CD4-positive, alpha-beta T cell treated with Interleukin-6 for 4 hours (primary cell): Measurements from ENCODE around the gene CELF4.
"Not testable (repeated sequence)": the region's sequence is repeated elsewhere in the genome, so short reads cannot be mapped to it uniquely, and the experiment has no call there.

Experiments used
- DNase-seq: peaks from one replicate; pipeline ENCODE4 v3.0.0-alpha.2; 2020; ENCODE audit warnings: mixed read lengths

The CELF4 gene

DNA sequence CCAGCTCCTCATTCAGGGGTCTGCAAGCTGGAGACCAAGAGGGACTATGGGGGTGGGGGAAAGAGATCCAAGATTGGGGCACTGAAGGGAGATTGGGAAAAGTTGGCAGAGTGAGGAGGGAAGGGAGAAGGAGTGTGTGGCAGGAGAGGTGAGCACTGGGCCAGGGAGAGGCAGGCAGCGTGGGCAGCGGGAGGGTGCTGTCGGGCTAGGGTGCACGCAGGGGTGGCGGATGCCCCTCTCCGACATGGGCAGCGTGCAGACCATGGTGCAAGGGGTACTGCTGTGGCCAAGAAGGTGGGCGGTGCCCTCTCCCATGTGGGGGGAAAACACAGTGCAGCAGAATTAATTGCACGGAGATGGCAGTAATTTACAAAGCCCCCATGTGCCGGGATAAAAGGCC is 74.1 kb downstream of the CELF4 start:
- DNase-seq, result no peak

DNA sequence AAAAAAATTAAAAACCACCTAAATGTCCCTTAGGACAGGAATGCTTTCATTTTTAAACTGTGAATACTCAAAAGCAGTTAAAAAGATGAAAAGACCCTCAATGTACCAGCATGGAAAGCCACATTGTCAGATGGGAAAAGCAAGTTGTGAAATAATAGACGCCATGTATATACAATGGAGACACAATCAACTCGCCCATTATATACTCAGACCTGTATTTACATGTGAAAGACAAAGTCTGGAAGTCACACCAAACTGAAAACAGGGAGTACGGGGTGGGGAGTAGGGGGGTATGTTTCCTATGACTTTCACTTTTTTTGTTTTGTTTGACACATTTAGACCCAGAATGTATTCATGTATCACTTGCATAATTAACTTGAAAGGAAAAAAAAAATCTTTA is 75.6 kb downstream of the CELF4 start:
- DNase-seq, result no peak

DNA sequence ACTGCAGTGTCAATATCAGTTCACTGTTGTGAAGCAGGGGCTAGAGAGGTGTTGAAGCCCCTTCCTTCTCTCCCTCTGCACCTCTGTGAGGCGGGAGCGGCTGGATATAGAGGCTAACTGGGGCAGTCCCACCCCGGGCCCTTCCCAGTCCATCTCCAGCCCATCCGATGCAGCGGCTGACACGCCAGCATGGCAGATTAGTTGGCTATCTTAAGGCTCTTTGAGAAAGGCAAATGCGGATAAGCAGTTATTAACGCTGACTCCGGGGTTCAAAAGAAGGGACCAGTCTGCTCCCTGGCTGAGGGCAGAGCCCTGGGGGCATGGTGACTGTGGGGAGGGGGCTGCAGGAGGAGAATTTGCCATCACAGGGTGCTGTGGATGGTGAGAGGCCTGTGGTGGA is 76.6 kb downstream of the CELF4 start:
- no peak for DNase-seq

DNA sequence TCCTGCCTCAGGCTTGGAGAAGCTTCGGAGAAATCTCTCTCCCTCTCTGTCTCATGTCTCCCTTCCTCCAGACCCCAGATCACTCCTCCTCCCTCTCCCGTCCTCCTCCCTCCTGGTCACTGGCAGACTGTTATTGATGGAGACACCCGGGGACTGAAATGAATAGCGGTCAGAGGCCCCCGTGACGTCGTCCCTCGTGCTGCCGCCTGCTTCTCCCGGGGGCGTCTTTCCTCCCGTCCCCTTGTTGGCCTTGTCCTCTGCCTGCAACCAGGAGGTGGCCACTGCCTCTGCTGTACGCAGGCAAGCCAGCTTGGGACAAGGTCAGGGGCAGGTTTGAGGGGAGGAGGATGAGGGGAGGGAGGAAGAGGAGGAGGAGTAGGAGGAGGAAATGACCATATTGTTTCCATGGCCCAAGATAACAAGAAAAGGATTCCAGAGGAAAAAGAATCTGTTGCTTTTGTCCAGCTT is 78.2 kb downstream of the CELF4 start:
- no peak for DNase-seq

DNA sequence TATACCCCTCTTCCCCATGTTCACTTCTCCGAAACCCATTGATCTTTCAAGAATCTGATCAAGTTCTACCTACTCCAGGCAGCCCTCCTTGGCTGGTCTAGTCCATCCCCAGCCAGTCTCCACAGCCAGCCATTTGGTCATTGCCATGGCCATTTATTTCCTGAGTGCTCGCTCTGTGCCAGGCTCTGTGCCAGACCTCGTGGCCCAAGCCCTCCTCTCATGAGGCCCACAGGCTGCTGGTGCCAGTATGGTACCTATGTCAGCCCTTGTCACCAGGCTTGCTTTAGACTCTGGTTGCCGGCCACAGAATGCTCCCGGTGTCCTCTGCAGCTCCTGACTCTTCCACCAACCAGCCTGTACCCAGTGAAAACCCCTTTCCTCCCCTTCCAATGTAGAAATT is 78.8 kb downstream of the CELF4 start:
- DNase-seq, result no peak

DNA sequence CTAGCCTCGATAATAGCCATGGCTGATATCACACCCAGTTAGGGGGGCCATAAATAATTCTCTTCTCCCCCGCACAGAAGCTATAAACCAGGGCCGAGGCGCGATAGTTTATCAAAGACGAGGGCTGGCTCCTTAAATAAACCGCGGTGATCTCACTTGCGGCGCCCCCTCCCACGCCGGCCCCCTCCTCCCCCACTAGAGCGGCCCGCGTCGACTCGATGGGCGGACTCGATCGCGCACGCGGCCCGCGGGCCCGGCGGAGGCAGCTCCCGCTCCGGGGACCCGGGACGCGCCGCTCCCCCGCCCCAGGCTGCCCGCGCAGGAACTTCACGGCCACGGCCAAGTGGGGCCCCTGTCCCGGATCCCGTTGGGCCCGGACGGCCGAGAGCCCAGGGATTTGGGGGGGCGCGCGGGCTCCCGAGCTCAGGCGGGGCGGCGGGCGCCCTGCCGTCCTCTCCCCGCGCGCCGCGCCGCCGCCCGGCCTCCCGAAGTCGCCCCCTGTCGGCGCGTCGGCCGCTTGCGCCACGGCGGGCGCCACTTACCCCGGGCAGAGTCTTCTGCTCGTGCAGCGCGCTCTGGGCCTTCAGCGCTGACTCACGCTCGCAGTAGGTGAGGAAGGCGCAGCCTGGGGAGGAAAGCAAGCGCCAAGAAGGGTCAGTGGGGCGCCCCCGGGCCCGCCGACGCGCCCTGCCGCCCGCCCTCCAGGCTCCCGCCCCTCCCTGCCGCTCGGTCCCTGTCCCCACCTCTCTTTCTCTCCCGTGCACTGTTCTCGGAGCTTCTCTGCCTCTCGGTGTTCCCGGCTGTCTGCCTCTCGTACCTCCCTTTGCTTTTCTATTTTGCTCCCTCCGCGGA is 80.4 kb downstream of the CELF4 start:
- DNase-seq, result no peak

DNA sequence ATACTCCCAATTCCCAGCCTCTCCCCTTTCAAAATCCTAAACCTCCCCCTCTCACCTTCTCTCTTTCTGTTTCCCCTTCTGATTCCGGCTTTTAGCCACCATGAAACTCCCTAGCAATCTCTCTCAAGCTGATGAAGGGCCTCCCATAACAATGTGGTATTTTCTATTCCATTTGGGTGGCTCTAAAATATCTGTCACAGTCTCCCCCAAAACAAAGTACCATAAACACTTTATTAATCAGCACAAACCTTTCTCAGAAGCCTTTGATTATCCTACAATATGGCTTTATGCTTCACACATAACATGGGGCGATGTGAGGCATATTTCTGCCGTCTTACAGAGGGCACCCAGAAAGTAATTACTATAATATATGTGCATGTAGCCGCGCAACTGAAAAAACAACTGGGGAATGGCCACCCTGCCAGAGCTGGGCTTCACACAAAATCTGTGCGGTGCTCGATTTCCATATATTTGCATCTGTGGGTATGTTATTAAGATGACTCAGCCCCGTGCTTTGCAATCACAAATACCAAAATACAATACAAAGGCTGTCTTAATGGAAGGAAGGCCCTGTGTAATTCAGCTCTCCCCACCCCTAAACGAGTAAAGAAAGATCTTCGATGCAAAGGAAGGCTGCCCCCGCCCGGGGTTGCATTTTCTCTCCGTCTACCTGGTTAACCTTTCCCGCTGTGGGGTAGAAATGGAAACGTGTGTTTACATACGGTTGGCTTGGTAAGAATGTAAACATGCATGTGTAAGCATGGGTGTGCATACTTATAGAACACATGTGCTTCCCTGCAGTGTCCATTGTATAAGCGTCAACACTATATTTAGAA is 81.4 kb downstream of the CELF4 start:
- DNase-seq, result no peak

DNA sequence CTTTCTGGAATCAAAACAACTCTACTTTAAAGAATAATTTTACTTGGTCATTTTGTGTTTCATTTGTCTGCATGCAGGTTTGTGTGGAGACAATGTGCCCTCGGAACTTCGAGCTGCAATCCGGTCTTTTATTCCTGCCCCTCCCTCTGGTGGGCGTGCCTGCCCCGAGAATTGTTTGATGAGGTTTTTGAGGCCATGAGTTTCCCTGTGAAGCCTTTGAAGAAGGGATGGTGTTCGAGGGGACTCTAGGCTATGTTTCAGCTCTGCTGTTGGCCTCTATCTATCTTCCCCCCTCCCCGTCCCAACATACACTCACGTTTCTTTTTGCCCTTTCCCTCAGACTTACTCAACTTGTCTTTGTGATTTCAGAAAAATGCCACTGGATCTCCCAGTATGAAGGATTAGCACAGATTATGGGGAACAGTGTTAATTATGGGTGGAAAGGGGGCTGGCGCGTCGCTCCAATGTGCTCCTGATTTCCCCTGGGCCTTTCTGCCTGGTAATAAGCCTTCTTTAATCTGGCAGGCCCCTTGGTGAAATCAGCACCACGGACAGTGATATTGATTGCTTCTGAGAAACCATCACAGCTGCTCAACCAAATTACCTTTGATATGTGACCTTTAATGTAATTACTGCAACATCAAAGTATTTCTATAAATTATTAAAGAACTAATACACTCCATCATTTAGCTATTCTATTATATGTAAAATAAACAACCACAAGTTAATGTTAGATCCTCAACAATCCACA is 82.2 kb downstream of the CELF4 start:
- no peak for DNase-seq

DNA sequence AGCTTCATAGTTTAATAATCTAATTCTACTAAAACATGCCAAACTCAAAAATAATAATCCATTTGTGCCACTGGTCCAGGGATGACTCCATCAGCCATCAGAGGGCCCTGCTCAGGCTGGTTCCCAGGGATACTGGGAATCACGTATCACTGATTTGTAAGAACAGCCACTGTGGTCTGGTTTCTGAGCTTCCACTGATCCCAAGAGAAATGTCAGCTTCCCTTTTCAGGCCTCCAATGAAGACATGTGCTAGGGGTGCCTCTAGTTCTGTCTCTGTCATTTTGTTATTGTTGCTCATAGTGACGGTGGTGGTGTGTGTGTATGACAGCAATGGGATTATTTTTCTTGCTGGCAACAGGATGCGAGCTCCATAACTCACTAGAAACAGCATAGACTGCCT is 83.2 kb downstream of the CELF4 start:
- no peak for DNase-seq

- no peak for DNase-seq
These were observed 83.6 kb downstream of the CELF4 start for GRCh38 chr18:37482002-37482401.

- DNase-seq, result no peak
These were observed 84.1 kb downstream of the CELF4 start for GRCh38 chr18:37481491-37481890.

DNA sequence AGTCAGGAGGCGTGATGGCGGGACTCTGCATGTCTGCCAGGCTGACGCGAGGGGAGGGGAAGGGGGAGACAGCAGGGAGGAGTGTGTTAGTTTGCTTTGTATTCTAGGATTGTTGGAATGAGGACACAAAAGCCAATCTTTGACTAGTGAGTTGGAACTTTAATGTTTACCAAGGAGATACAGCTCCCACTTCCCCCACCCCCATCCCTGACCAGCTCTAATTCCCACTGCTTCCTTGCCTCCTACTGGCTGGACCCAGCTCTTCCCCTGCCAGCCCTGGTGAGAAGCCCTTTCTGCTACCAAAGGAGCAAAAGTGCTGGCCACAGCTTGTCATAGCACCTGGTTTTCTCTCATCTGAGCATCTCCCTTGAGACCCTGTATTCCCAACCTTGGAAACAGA is 84.5 kb downstream of the CELF4 start:
- DNase-seq, result no peak

DNA sequence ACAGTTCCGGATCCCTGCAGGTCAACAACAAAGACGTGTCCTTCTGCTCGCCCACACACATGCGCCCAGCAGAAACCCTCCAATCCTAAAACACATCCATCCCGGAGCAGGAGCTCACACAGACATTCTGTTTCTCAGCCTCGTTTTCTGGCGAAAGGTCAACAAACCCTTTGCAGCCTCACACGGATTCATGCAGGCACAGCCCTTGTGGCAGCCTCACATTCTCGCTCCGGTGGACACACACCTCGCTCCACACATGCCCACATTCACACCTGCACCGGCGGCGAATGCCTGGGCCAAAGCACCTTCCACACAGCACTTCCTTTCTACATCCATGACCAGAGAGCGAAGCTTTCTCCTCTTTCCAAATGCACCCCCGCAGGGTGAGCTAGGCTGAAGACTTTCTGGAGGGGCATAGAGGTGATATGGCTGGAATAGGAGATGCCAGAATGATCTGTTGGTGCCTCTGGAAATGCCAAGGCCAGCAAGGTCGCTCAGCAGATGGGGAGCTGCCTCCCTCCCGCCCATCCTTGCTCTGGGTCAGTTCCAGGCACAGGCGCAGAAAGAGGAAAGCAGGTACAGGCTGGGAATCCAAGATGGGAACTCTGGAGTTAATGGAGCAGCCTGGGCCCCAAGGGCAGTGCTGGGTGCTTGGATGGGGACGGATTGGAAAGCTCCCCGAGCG is 88.8 kb downstream of the CELF4 start:
- no peak for DNase-seq

DNA sequence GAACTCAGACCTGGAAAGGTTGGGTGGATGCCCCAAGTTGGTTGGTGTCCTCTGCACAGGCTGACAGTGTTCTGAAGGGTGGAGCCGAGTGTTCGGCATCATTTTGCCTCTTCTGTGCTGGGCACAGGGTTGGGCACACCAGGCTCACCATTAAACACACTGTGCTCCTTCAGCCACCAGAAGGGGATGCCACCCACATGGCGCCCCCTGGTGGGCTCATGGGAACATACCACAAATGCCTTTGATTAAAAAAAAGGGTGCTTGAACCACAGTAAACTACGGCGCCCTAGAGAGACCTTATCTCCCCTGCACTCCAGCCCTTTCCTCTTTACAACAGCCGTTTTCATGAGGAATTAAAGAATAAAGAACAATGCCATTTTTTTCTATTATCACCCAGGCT is 89.4 kb downstream of the CELF4 start:
- no peak for DNase-seq

GRCh38 chr18:37473195-37473840 is 92.3 kb downstream of the CELF4 start:
- DNase-seq, result no peak

- DNase-seq, result no peak
These were observed 94.0 kb downstream of the CELF4 start for GRCh38 chr18:37471637-37472036.

DNA sequence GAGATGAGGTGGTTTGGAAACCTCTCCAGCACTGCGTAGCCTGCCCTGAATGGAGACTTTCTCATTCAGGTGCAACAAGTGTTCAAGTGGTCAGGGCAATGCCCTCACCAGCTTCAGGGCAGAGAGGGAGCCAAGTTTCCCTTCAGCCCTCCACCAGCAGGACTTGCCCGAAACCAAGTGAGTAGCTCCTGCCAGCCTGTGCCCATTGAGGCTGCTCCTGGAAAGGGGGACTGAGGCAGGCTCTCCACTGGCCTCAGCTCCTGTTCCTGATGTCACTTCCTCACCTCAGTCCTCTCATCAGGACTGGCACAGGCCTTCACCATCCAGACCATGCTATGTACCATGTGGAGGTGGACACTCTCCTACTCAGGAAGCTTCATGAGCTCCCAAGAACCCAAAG is 94.6 kb downstream of the CELF4 start:
- DNase-seq, result no peak

GRCh38 chr18:37467002-37467662 is 98.5 kb downstream of the CELF4 start:
- DNase-seq, result no peak

GRCh38 chr18:37465958-37466357 is 99.6 kb downstream of the CELF4 start:
- DNase-seq, result no peak

- DNase-seq, result no peak
These were observed 101.3 kb downstream of the CELF4 start for GRCh38 chr18:37464257-37464656.

- DNase-seq, result not testable (repeated sequence)
These were observed 104.3 kb downstream of the CELF4 start for GRCh38 chr18:37461329-37461728.

GRCh38 chr18:37460604-37461003 is 105.0 kb downstream of the CELF4 start:
- DNase-seq, result no peak
